Smooth muscle cell (in vitro differentiated cells): ENCODE measurements around the gene DBT. TPM values are rescaled to one million over a fixed set of nuclear protein-coding genes. Genes with fewer than 3 reads are reported as not detected.

Source experiments
- DNase-seq: peaks from one replicate; lab custom pipeline; 2025; ENCODE audit not compliant: unreplicated experiment; lab: John Stamatoyannopoulos, UW
- H2AFZ ChIP-seq: fragments of 200-600 bp; sonication (generic); 2 replicates; pipeline ENCODE4 v1.6.0; 2016; ENCODE audit warnings: antibody characterized with exemption, low read depth, mild to moderate bottlenecking
- H3F3A ChIP-seq: fragments of 200-600 bp; sonication (generic); 2 replicates; pipeline ENCODE4 v1.6.0; 2017; ENCODE audit warnings: antibody characterized with exemption, low read depth
- H3K27ac ChIP-seq: fragments of 200-600 bp; sonication (generic); 2 replicates; pipeline ENCODE4 v1.5.1; 2016; ENCODE audit warnings: low read depth, mild to moderate bottlenecking
- H3K27me3 ChIP-seq: fragments of 200-600 bp; sonication (generic); 2 replicates; pipeline ENCODE4 v1.6.1; 2016; ENCODE audit warnings: low read depth, mild to moderate bottlenecking
- H3K36me3 ChIP-seq: fragments of 200-600 bp; sonication (generic); 2 replicates; pipeline ENCODE4 v1.5.1; 2016; ENCODE audit warnings: low read depth
- H3K4me1 ChIP-seq: fragments of 200-600 bp; sonication (generic); 2 replicates; pipeline ENCODE4 v1.5.1; 2016; ENCODE audit warnings: low read depth
- H3K4me2 ChIP-seq: fragments of 200-600 bp; sonication (generic); 2 replicates; pipeline ENCODE4 v1.6.0; 2016; ENCODE audit warnings: mild to moderate bottlenecking
- H3K4me3 ChIP-seq: fragments of 200-600 bp; sonication (generic); 2 replicates; pipeline ENCODE4 v1.5.1; 2016; ENCODE audit warnings: mild to moderate bottlenecking
- H3K79me2 ChIP-seq: fragments of 200-600 bp; sonication (generic); 2 replicates; pipeline ENCODE4 v1.6.0; 2016; ENCODE audit warnings: low read depth, mild to moderate bottlenecking
- H3K9ac ChIP-seq: fragments of 200-600 bp; sonication (generic); 2 replicates; pipeline ENCODE4 v1.6.0; 2016; ENCODE audit warnings: low read depth
- H3K9me3 ChIP-seq: fragments of 200-600 bp; sonication (generic); replicated peaks from 2 replicates; pipeline ENCODE4 v1.5.1; 2016; ENCODE audit warnings: low read depth
- H4K20me1 ChIP-seq: fragments of 200-600 bp; sonication (generic); 2 replicates; pipeline ENCODE4 v1.6.0; 2016; ENCODE audit warnings: low read depth
- CTCF ChIP-seq: fragments of 200-600 bp; sonication (generic); IDR thresholded peaks from 2 replicates; pipeline ENCODE4 v1.5.1; 2017; ENCODE audit warnings: borderline replicate concordance, mild to moderate bottlenecking, antibody characterized with exemption; ENCODE audit not compliant: insufficient read depth, poor library complexity, severe bottlenecking
- WGBS: methylation state at CpG from one replicate; pipeline ENCODE4 v1.1.7; 2016; ENCODE audit warnings: low lambda C conversion rate; 5-methylcytosine and 5-hydroxymethylcytosine counted together
- polyA plus RNA-seq: library from polyadenylated mRNA; unstranded; fragments of >200 nt; fragmentation: Nextera tagmentation; extraction: Ambion mirVana; gene quantifications from 2 replicates; pipeline ENCODE4 v1.2.1, GENCODE V29; 2016
- total RNA-seq: library from RNA; depleted of rRNA; stranded (reverse); fragments of >200 nt; gene quantifications from 2 replicates; pipeline ENCODE4 v1.2.3, GENCODE V29; 2014

Gene DBT
- total and polyA plus RNA-seq, 2 experiments from 2014 or later, result 3.8 to 17.1 TPM

GRCh38 chr1:100164702-100165101, 84.9 kb downstream of the DBT start:
- no peak overlapping the region for H3K27ac ChIP-seq
- no peaks in the 10 kb centered on the region for H3K27me3 ChIP-seq
- no peaks in the 10 kb centered on the region for H4K20me1 ChIP-seq
- no peaks in the 10 kb centered on the region for H3K36me3 ChIP-seq
- WGBS, result 86% methylated on average over 5 of the region's 5 CpGs
- H3K4me3 ChIP-seq, result no peak overlapping the region
- H2AFZ ChIP-seq, result no peak overlapping the region
- H3K9me3 ChIP-seq, result no peaks in the 10 kb centered on the region
- no peaks in the 10 kb centered on the region for H3K79me2 ChIP-seq
- H3K9ac ChIP-seq, result no peak overlapping the region
- DNase-seq, result no peak
- H3K4me1 ChIP-seq, result peaks cover 4% of the 10 kb centered on the region
- no peaks in the 10 kb centered on the region for H3F3A ChIP-seq
- no peak overlapping the region for H3K4me2 ChIP-seq
- no peak for TF ChIP-seq CTCF

DNA sequence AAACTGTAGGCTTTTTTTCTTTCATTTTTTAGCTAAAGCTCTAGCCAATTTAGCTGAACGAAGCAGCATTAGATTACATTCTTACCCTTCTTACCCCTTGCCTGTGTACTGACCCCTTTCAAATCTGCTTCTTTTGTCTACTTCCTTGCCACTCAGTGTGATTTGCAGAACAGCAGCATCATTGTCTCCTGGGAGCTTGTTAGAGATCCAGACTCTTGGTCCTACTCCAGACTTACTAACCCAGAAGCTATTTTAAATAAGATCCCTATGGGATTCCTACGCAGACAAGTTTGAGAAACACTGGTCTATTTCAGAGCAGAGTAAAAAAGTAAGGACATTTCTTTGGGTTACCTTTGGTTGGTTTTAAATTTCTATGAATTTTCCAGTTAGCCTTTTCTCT, 85.4 kb downstream of the DBT start:
- TF ChIP-seq CTCF, result no peak
- DNase-seq, result no peak
- H3K27ac ChIP-seq, result no peak overlapping the region
- H2AFZ ChIP-seq, result no peak overlapping the region
- no peaks in the 10 kb centered on the region for H4K20me1 ChIP-seq
- H3K79me2 ChIP-seq, result no peaks in the 10 kb centered on the region
- no peak overlapping the region for H3K9ac ChIP-seq
- peaks cover 4% of the 10 kb centered on the region for H3K4me1 ChIP-seq
- H3K27me3 ChIP-seq, result no peaks in the 10 kb centered on the region
- H3K4me2 ChIP-seq, result no peak overlapping the region
- no peaks in the 10 kb centered on the region for H3K36me3 ChIP-seq
- H3F3A ChIP-seq, result no peaks in the 10 kb centered on the region
- WGBS, result 86% methylated on average over 2 of the region's 2 CpGs
- no peaks in the 10 kb centered on the region for H3K9me3 ChIP-seq
- H3K4me3 ChIP-seq, result no peak overlapping the region

- Histone ChIP-seq H3K27me3 (no peaks in the 10 kb centered on the region), H3K27ac (no peak overlapping the region), H3K9ac (no peak overlapping the region), H4K20me1 (no peaks in the 10 kb centered on the region), H3K4me1 (peaks cover 4% of the 10 kb centered on the region), H3K9me3 (no peaks in the 10 kb centered on the region), H3K79me2 (no peaks in the 10 kb centered on the region), H3K36me3 (no peaks in the 10 kb centered on the region), H3K4me2 (no peak overlapping the region), H3F3A (no peaks in the 10 kb centered on the region), H3K4me3 (no peak overlapping the region), H2AFZ (no peak overlapping the region)
- TF ChIP-seq CTCF, result no peak
- DNase-seq, result no peak
Observed at GRCh38 chr1:100162881-100163280, 86.8 kb downstream of the DBT start.

DNA sequence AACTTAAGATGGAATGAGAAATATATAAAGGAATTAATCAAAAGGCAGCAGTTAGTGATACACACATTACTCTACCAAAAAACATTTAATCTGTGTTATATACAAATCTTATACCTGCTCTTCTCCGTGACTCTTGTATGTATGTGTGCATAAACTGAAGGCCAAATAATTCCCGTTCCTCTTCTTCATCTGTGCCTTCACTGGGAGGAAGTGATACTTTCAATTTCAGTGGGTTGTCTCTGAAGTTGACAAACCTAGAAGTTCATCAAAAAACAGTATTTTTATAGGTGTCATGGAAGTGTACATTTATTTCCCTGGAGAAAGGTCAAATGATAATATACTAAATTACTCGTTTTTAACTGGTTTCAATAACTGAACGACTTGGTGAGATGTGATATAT, 97.4 kb downstream of the DBT start:
- Histone ChIP-seq H3K4me1 (no peaks in the 10 kb centered on the region), H3K9ac (no peak overlapping the region), H3K27ac (no peak overlapping the region), H3K27me3 (no peaks in the 10 kb centered on the region), H3K4me3 (no peak overlapping the region), H3F3A (no peaks in the 10 kb centered on the region), H3K9me3 (no peaks in the 10 kb centered on the region), H4K20me1 (no peaks in the 10 kb centered on the region), H3K4me2 (no peak overlapping the region), H3K36me3 (no peaks in the 10 kb centered on the region), H3K79me2 (no peaks in the 10 kb centered on the region), H2AFZ (no peak overlapping the region)
- no peak for TF ChIP-seq CTCF
- no peak for DNase-seq
- WGBS, result 93% methylated on average over 4 of the region's 4 CpGs
